NCI-H1436 treated with DMSO at 0.1 percent for 48 hours (cell line): ENCODE measurements around the gene PSEN2.

Experiments used
- DNase-seq: peaks from one replicate; lab custom pipeline; 2025; lab: John Stamatoyannopoulos, UW

The PSEN2 gene

GRCh38 chr1:226886122-226886901, 15.9 kb downstream of the PSEN2 start:
- DNase-seq = no peak

GRCh38 chr1:226887006-226887405, 16.6 kb downstream of the PSEN2 start:
- no peak for DNase-seq

- no peak for DNase-seq
These were observed 17.6 kb downstream of the PSEN2 start for GRCh38 chr1:226888021-226888420.

GRCh38 chr1:226888816-226889215, 18.4 kb downstream of the PSEN2 start:
- no peak for DNase-seq

GRCh38 chr1:226889616-226890330, 19.4 kb downstream of the PSEN2 start:
- DNase-seq = no peak

- DNase-seq = no peak
These were observed 20.1 kb downstream of the PSEN2 start for GRCh38 chr1:226890331-226891108.

- DNase-seq = no peak
These were observed 20.9 kb downstream of the PSEN2 start for GRCh38 chr1:226891346-226891745.

- DNase-seq = no peak
These were observed 21.6 kb downstream of the PSEN2 start for GRCh38 chr1:226891846-226892523.

- DNase-seq = no peak
These were observed 22.1 kb downstream of the PSEN2 start for GRCh38 chr1:226892524-226892875.

GRCh38 chr1:226893936-226894335, 23.5 kb downstream of the PSEN2 start:
- no peak for DNase-seq

GRCh38 chr1:226894826-226895225, 24.4 kb downstream of the PSEN2 start:
- DNase-seq = no peak

- no peak for DNase-seq
These were observed 25.2 kb downstream of the PSEN2 start for GRCh38 chr1:226895644-226896043.

- no peak for DNase-seq
These were observed 27.8 kb downstream of the PSEN2 start for GRCh38 chr1:226898246-226898645.

- DNase-seq = no peak
These were observed 31.0 kb downstream of the PSEN2 start for GRCh38 chr1:226901421-226901820.

- DNase-seq = no peak
These were observed 32.2 kb downstream of the PSEN2 start for GRCh38 chr1:226902601-226903000.

GRCh38 chr1:226903819-226904716, 33.7 kb downstream of the PSEN2 start:
- DNase-seq = no peak

GRCh38 chr1:226904772-226905171, 34.4 kb downstream of the PSEN2 start:
- DNase-seq = no peak

GRCh38 chr1:226908419-226908818, 38.0 kb downstream of the PSEN2 start:
- DNase-seq = no peak

- DNase-seq = no peak
These were observed 38.5 kb downstream of the PSEN2 start for GRCh38 chr1:226908913-226909312.

- no peak for DNase-seq
These were observed 42.3 kb downstream of the PSEN2 start for GRCh38 chr1:226912587-226913176.

GRCh38 chr1:226915672-226915995, 45.2 kb downstream of the PSEN2 start:
- no peak for DNase-seq
